EH (cell line): Measurements from ENCODE around the gene TMEM80.
"Not testable (repeated sequence)": the region's sequence is repeated elsewhere in the genome, so short reads cannot be mapped to it uniquely, and the experiment has no call there.

ENCODE experiments used
- DNase-seq: peaks from one replicate; pipeline ENCODE4 v3.0.0-alpha.2; 2015; ENCODE audit warnings: low read depth

The TMEM80 gene

DNA sequence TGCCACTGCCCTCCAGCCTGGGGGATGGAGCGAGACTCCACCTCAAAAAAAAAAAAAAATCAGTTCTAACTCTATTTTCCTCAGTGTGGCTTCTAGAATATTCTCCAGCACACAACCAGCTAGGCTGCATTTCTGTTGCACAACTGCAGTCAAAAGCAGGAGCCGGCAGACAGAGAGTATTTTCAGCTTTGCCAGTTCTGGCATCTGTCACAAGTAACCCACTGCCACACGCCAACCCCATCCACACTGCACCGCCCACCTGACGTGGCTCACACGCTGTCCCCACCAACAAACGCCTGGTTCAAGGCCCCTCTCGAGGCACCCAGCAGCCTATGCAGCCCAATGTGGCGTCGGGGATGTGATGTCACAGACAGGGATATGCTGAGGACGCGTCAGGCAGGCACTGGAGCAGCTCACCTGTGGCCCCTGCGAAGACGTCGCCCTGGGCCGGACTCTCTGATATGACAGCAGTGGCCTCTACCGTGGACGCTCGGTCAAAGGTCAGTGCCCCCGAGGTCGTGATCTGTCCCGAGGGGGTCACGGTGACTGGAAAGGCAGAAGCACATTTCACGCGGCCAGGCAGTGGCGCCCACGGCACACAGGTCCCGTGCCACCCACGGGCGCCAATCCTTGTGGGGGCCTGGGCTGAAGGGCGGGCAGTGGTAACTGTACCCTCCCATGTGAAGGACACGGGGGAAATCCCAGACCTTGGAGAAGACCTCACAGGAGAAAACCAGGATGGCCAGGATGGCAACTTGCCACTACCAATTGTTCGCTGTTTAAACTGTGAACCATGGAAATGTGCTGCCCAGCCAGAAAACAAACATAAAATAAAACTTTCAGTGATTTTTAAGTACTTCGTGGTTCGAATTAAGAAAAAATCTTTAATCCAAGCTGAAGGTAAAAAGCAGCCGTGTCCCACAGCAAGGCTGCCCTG lies 16.1 kb upstream of the TMEM80 start:
- DNase-seq: no peak

DNA sequence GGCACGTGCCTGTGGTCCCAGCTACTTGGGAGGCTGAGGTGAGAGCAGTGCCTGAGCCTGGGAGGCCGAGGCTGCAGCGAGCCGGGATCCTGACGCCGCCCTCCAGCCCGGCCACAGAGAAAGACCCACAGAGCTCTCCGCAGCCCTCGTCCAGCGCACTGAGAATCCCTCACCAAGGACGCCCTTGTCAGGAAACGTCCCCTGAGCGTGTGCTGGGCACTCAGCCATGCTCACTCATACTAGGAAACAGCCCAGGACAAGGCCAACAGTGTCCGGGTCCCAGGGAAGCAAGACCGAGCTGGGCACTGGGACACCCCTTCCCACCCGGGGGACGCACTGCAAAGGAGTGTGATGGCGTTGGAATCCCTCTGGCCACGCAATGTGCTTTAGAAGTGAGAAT lies 15.1 kb upstream of the TMEM80 start:
- DNase-seq: no peak

- no peak for DNase-seq
These were observed 14.6 kb upstream of the TMEM80 start for GRCh38 chr11:680970-681369.

DNA sequence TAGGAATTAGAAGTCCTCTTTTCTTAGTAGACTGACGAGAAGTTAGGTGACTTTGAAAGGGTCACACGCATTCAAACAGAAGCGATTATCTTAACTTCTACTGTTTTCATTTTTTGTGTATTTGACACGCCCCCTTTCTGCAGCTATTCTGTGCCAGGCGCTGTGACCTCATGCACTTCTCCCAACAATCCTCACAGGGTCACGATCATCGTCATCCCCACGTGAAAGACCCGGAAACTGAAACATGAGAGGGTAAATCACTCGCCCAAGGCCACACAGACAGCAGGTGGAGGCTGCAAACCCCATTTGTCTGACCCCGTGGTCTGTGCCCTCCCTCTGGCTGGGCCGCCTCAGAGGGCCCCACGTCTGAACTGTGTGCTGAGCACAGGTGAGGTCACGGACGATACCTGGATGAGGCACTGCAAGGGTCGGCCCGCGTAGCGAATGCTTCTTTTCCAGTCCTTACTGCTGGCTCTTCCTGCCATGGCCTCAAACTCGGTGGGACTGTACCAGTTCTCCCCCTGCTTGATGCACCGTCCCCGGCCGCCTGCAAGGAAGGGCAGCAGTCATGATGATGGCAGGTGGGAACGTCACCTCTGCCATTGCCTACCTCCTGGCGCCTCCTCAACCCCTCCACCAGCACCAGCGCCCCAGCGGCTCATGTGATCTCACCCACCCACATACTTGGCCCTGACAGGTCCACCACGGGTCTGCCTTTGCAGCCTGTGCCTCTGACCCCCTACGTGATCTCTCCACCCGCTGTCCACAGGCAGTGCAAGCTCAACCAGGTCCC lies 9.0 kb upstream of the TMEM80 start:
- DNase-seq: no peak

DNA sequence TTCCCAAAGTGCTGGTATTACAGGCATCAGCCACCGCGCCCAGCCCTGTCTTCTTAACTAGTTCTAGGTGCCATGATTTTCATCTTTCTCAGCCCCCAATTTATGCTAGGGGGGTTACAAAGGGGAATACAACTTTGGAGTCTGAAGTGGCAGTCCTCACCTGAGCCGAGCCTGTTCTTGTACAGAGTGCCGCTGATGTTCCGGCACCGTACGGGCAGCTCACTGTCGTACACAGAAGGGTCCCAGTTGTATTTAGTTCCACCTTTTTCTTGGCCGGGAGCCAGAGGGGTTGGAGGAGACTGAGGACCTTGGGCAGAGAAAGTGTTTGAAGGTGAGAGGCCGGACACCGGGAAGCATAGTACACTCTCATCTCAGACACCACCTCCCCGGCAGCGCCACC lies 7.9 kb upstream of the TMEM80 start:
- DNase-seq: no peak

GRCh38 chr11:688681-689080 lies 6.9 kb upstream of the TMEM80 start:
- no peak for DNase-seq

DNA sequence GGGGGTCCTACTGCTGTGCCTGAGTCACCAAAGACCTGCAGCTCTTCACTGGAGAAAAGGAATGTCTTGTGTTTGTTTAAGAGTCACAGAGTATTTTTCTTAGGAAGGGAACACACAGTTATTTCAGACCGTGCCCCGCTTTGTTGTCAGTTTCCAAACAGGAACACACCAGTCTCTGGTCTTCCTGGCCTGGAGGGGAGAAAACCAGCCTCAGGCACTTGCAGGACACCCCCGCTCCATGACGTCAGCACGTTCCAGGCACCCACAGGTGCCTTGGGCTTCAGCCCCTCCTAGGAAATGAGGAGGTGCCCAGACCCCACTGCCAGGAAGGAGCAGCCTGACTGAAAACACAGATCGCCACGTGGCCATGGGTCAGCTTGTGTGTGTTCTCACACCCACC lies 6.0 kb upstream of the TMEM80 start:
- DNase-seq: no peak

- not testable (repeated sequence) for DNase-seq
These were observed 5.4 kb upstream of the TMEM80 start for GRCh38 chr11:690244-690643.

DNA sequence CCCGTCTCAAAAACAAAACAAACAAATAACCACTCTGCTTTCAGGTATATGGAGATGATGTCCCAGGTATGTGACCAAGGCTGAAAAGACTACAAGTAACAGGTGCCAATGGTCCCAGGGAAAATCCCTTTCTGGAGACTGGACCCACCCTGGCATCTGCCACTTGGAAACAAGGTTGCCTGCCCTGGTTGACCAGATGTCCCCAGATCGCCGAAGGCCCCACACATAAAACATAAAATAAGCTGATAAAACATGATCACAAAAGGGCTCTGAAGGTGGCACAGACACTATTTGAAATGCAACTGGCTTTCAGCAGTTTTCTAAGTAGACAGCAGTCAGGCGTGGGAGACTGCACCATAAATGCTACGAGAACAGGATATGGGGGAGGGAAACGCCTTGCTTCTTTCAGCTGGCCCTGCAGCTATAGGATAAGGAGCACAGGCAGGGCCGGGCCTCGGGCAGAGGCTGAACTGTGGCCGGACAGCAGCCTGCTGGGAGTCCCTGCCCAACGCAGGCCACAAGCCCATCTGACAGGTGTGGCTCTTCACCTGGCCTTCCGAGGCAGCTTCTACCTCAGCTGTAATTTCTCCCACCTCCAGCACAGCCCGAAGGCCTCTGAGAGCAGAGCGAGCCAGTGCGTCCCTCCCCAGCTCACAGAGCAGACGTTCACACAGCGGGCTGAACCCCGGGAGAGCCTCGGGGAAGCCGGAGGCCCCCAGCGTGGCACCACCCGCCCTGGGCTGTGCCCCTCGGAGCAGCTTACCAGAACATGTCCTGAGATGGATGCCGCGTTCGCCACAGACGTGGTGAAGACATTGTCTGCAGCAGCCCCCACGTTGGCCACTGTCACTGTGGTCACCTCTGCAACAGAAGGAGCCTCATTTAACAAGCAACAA lies 4.6 kb upstream of the TMEM80 start:
- no peak for DNase-seq

DNA sequence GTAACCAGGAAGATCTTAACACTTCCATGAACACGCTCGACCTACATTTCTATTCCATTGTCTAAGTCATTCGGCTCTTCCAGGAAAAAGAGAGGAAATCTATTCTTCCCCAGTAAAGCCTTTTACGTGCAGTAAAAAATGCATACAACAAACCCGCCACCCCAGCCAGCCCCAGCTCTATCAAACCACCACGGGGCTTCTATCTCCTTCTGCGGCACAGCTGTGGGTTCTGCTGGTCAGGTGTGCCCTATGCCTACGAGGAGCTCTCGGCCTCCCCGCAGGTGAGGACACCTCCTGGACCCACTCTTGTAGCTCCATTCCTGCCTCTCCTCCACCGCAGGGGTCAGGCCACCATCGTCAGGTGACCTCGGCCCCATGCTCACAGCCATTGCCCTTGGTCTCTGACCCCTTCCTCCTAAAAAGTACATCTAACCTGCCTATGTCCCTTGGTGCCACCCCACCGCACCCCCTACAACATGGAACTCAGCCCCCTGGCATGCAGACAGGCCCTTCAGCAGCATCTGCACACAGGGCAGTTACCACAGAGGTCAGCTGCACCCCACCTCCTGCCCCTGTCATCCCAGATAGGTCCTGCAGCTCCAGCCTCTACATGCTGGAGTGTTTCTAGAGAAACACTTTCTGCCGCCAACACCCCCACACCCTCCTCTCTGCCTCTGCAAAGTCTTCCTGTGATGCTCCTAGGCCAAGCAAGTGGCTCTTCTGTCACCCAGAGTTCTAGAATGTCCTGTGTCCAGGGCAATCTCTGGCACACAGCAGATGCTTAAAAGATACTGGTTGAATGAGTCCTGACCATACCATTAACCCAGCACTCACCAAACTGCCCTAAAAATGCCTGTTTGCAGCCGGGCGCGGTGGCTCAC lies 3.7 kb upstream of the TMEM80 start:
- DNase-seq: no peak

- no peak for DNase-seq
These were observed 2.7 kb upstream of the TMEM80 start for GRCh38 chr11:692824-693414.

- peak; percentile 38 for DNase-seq
These were observed 2.2 kb upstream of the TMEM80 start for GRCh38 chr11:693415-693831.

- DNase-seq: no peak
These were observed 1.6 kb upstream of the TMEM80 start for GRCh38 chr11:693887-694562.

DNA sequence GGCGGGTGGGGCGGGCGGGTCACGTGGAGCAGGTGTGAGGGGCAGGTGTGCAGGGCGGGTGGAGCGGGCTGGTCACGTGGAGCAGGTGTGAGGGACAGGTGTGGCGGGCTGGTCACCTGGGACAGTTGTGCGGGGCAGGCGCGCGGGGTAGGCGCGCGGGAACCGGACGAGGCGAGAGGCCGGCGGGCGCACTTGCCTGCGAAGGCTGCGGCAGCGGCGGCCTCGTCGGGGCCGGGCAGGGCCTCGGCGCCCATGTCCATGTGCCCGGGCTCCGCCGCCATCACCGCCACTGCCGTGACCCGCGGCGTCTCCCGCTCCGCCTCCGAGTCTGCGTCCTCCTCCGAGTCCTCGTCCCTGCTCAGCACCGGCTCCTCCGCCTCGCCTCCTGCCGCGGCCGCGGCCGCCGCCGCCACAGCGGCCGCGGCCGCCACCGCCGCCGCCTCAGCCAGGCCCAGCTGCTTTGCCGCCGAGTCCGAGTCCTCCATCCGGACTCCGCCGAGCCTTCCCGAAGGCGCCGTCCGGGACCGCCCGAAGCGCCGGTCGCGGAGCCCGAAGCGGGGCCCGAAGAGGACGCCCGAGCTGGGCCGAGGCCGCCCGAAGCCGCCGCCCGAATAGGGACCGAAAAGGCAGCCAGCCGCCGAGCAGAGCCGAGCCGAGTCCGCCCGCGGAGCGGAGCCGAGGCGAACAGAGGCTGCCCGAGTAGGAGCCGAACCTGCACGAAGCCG lies 891 bp upstream of the TMEM80 start, which contains the start of gene DEAF1:
Gene DEAF1 (minus strand): TSS at position 660 of the 725 bp plus-strand sequence. CDS start 175 bp downstream, at position 485.
- peak; percentile 97 for DNase-seq

GRCh38 chr11:695288-695537 lies 403 bp upstream of the TMEM80 start:
- no peak for DNase-seq

DNA sequence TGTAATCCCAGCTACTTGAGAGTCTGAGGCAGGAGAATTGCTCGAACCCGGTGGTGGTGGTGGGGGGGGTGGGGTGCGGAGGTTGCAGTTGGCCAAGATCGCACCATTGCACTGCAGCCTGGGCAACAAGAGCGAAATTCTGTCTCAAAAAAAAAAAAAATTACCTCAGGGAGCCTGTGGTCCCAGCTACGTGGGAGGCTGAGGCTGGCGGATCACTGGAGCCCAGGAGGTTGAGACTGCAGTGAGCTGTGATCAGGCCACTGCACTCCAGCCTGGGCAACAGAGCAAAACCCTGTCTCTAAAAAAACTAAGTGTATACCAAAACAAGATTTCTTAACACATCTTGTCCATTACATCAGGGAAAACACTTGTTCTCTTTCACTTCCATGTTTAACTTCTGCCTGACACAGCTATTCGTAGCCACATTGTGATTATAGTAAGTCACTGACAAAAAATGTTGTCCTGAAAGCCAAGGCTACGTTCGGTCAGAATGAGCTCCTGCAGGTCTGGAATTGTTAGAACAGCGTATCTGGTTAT lies 1.4 kb downstream of the TMEM80 start:
- DNase-seq: peak; percentile 88

DNA sequence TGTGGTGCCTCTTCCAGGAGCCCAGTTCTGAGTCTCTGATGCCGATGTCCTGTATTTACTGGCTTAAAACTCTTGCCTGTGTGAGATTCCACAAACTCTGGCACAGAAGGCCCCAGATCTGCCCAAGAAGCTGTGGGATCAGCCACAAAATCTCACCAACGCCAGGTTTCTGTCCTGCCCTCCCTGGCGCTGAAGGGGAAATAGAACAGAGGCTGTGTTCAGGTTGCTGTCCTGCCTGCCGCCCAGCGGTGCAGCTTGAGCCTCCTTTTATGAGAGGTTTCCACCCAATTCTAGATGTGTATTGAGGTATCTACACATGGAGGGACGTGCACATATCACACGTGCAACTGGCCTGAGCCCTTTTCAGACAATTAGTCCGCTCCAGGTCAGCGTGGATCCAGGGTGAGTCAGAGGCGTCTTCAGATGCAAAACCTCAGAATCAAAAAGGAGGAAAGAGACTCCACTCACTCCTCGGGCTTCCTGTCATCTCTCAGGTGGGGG lies 2.2 kb downstream of the TMEM80 start:
- DNase-seq: peak; percentile 57

DNA sequence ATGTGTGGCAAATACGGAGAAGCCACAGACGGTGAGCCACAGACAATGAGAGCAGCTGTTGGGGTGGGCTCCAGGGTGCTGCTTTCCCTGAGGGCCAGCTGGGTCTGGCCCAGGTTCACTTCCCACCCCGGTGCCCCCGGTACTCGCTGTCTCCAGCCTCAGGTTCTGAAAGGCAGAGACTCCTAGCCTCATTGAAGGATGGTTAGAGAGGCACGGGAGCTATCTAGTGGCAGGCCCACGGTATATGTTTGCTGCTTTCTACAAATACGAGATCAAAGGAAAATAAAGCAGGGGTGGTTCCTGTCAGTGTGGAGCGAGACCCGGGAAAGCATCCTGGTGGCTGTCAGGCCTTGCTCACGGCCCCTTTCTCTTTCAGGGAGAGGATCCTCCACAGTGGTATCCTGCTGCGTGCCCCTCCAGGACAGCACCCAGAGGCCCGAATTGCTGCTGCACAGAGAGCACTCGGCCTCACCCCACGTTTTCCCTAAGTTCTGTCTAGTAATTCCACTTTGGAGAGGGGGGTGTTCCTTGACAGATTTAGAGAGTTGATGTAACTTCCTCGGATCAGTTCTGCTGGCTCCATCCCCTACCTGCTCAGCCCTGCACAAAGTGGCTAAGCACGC lies 3.0 kb downstream of the TMEM80 start:
- no peak for DNase-seq

- DNase-seq: no peak
These were observed 3.5 kb downstream of the TMEM80 start for GRCh38 chr11:699116-699508.
